OCI-LY3 (cell line): ENCODE measurements around the gene R3HDM4.
A peak's percentile ranks its signal among the peaks of the same experiment; 100 is the strongest.

Experiments
- H2AFZ ChIP-seq: fragments of 200-600, 300-600 bp; shearing (Covaris generic); 2 replicates; pipeline ENCODE4 v1.6.0; 2014; ENCODE audit warnings: antibody characterized with exemption, low read depth, low read length
- H3K27ac ChIP-seq: fragments of 200-600, 300-600 bp; sonication (generic); 2 replicates; pipeline ENCODE4 v1.5.1; 2014; ENCODE audit warnings: mild to moderate bottlenecking, low read length, moderate library complexity, mixed read lengths
- H3K27me3 ChIP-seq: fragments of 200-600, 300-600 bp; sonication (generic); 2 replicates; pipeline ENCODE4 v1.6.1; 2014; ENCODE audit warnings: low read depth, low read length, mixed read lengths
- H3K36me3 ChIP-seq: fragments of 200-600, 300-600 bp; sonication (generic); replicated peaks from 2 replicates; pipeline ENCODE3; 2014; ENCODE audit warnings: low read depth, low read length, mixed read lengths
- H3K4me1 ChIP-seq: fragments of 300-600, 200-600 bp; sonication (generic); 2 replicates; pipeline ENCODE4 v1.6.1; 2014; ENCODE audit warnings: low read length, mixed read lengths
- H3K4me2 ChIP-seq: fragments of 200-600, 300-600 bp; sonication (generic); 2 replicates; pipeline ENCODE4 v1.6.1; 2014; ENCODE audit warnings: low read length, mixed read lengths
- H3K4me3 ChIP-seq: fragments of 300-600, 200-600 bp; sonication (generic); 2 replicates; pipeline ENCODE4 v1.5.1; 2014; ENCODE audit warnings: antibody characterized with exemption, mild to moderate bottlenecking, low read length, moderate library complexity
- H3K79me2 ChIP-seq: fragments of 300-600, 200-600 bp; shearing (Covaris generic); 2 replicates; pipeline ENCODE4 v1.6.1; 2014; ENCODE audit warnings: mild to moderate bottlenecking, low read length, mixed read lengths
- H3K9ac ChIP-seq: fragments of 300-600, 200-600 bp; shearing (Covaris generic); 2 replicates; pipeline ENCODE4 v1.6.0; 2014; ENCODE audit warnings: mild to moderate bottlenecking, low read length, moderate library complexity
- H3K9me3 ChIP-seq: fragments of 200-600, 300-600 bp; shearing (Covaris generic); 2 replicates; pipeline ENCODE4 v1.6.1; 2014; ENCODE audit warnings: low read length, mixed read lengths; ENCODE audit not compliant: insufficient read depth
- H4K20me1 ChIP-seq: fragments of 200-600, 300-600 bp; sonication (generic); 2 replicates; pipeline ENCODE4 v1.6.1; 2016; ENCODE audit warnings: low read length, mixed read lengths; ENCODE audit not compliant: insufficient read depth
- CTCF ChIP-seq: fragments of 200-600, 300-600 bp; sonication (generic); IDR thresholded peaks from 2 replicates; pipeline ENCODE4 v1.5.1; 2014; ENCODE audit warnings: antibody characterized with exemption, low read length, low read depth
- EZH2phosphoT487 ChIP-seq: fragments of 200-600 bp; shearing (Covaris generic); IDR thresholded peaks from 2 replicates; pipeline ENCODE4 v1.6.1; 2018; ENCODE audit warnings: antibody characterized with exemption, mixed run types, low read depth

R3HDM4 gene

GRCh38 chr19:934197-934840 lies 21.3 kb upstream of the R3HDM4 start:
- Histone ChIP-seq H3K9ac (no peak overlapping the region), H3K79me2 (peaks cover 66% of the 10 kb centered on the region), H3K4me3 (no peak overlapping the region), H3K4me2 (no peak overlapping the region), H3K4me1 (peaks cover 39% of the 10 kb centered on the region), H3K9me3 (peaks cover 3% of the 10 kb centered on the region; the same call in 1 of the 2 replicates), H3K27ac (no peak overlapping the region), H3K27me3 (no peaks in the 10 kb centered on the region), H3K36me3 (peaks cover 71% of the 10 kb centered on the region), H4K20me1 (peaks cover 67% of the 10 kb centered on the region), H2AFZ (no peak overlapping the region)
- TF ChIP-seq CTCF (no peak), EZH2phosphoT487 (no peak)

DNA sequence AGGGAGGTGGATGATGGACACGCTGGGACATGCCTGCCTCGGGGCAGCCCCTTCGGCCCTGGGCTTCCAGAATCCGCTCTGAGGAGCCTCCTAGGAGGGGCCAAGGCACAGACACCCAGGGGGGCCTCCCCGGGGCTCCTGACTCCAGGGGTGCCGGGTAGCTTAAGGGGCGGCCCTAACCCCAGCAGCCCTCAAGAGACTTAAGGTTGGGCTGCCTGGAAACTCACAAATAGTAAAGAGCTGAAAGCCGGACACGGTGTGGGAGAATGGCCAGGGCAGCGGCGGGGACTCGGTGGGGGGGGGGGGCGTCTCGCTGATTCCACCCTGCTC lies 20.5 kb upstream of the R3HDM4 start:
- TF ChIP-seq EZH2phosphoT487, result no peak
- H3K9me3 ChIP-seq, result peaks cover 3% of the 10 kb centered on the region; the same call in 1 of the 2 replicates
- no peak overlapping the region for H2AFZ ChIP-seq
- H3K79me2 ChIP-seq, result peaks cover 67% of the 10 kb centered on the region
- peak overlapping the region; percentile 59 for H3K4me3 ChIP-seq
- H4K20me1 ChIP-seq, result peaks cover 72% of the 10 kb centered on the region
- H3K4me2 ChIP-seq, result peak overlapping the region; percentile 78
- H3K4me1 ChIP-seq, result peaks cover 38% of the 10 kb centered on the region
- peak overlapping the region; percentile 35; the same call in 1 of the 2 replicates for H3K9ac ChIP-seq
- no peaks in the 10 kb centered on the region for H3K27me3 ChIP-seq
- H3K36me3 ChIP-seq, result peaks cover 74% of the 10 kb centered on the region
- H3K27ac ChIP-seq, result peak overlapping the region; percentile 14; the same call in 1 of the 2 replicates

GRCh38 chr19:932648-933552 lies 19.9 kb upstream of the R3HDM4 start:
- Histone ChIP-seq H4K20me1 (peaks cover 72% of the 10 kb centered on the region), H3K9ac (peak overlapping the region; percentile 35; the same call in 1 of the 2 replicates), H3K4me1 (peaks cover 34% of the 10 kb centered on the region), H3K27ac (peak overlapping the region; percentile 14; the same call in 1 of the 2 replicates), H3K4me3 (peak overlapping the region; percentile 59), H3K79me2 (peaks cover 67% of the 10 kb centered on the region), H2AFZ (no peak overlapping the region), H3K36me3 (peaks cover 74% of the 10 kb centered on the region), H3K27me3 (no peaks in the 10 kb centered on the region), H3K4me2 (peak overlapping the region; percentile 78), H3K9me3 (peaks cover 3% of the 10 kb centered on the region; the same call in 1 of the 2 replicates)
- TF ChIP-seq EZH2phosphoT487 (no peak), CTCF (no peak)

DNA sequence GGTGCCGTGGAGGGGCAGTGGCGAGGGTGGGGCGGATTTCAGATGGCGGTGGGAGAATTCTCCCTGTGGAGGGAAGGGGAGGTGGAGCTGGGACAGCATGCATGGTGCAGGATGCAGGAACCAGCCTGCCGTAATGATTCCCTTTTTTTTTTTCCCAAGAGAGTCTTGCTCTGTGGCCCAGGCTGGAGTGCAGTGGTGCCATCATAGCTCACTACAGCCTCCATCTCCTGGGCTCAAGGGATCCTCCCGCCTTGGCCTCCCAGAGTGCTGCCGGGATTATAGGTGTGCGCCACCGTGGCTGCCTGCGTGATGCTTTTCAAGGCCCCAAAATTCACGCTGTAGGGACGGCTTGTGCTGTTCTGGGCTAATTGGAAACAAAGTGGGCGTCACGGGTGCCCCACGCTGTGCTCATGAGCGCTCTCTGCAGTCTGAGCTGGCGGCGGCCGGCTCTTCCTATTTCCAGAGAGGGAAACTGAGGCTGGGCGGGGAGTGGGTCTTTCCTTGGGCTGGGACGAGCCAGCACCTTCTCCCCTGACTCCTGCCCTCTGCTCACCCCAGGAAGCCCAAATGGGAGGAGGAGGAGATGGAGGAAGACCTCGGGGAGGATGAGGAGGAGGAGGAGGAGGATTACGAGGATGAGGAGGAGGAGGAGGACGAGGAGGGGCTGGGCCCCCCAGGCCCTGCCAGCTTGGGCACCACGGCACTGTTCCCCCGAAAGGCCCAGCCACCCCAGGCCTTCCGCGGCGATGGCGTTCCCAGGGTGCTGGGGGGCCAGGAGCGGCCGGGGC lies 19.0 kb upstream of the R3HDM4 start:
- H3K4me2 ChIP-seq, result peak overlapping the region; percentile 78
- H3K79me2 ChIP-seq, result peaks cover 69% of the 10 kb centered on the region
- no peak overlapping the region for H2AFZ ChIP-seq
- TF ChIP-seq EZH2phosphoT487 (no peak), CTCF (no peak)
- H3K27me3 ChIP-seq, result no peaks in the 10 kb centered on the region
- peak overlapping the region; percentile 59; the same call in 1 of the 2 replicates for H3K4me3 ChIP-seq
- peaks cover 34% of the 10 kb centered on the region for H3K4me1 ChIP-seq
- H3K9me3 ChIP-seq, result peaks cover under 1% of the 10 kb centered on the region; the same call in 1 of the 2 replicates
- no peak overlapping the region; the same call in 1 of the 2 replicates for H3K9ac ChIP-seq
- no peak overlapping the region for H3K27ac ChIP-seq
- H3K36me3 ChIP-seq, result peaks cover 70% of the 10 kb centered on the region
- H4K20me1 ChIP-seq, result peaks cover 71% of the 10 kb centered on the region
